ENCODE measurements around the gene STK25. TPM values are rescaled to one million over a fixed set of nuclear protein-coding genes. Genes with fewer than 3 reads are reported as not detected.
"Not testable (repeated sequence)": the region's sequence is repeated elsewhere in the genome, so short reads cannot be mapped to it uniquely, and the experiment has no call there.

The STK25 gene
- total RNA-seq, 1 experiment from 2014 or later, result 159 TPM

GRCh38 chr2:241456546-241456945 is 51.8 kb downstream of the STK25 start:
- intact Hi-C loops (cut with micrococcal nuclease; ENCODE audit: unreplicated experiment), result no loop called here
- TF ChIP-seq, protein P1, sequence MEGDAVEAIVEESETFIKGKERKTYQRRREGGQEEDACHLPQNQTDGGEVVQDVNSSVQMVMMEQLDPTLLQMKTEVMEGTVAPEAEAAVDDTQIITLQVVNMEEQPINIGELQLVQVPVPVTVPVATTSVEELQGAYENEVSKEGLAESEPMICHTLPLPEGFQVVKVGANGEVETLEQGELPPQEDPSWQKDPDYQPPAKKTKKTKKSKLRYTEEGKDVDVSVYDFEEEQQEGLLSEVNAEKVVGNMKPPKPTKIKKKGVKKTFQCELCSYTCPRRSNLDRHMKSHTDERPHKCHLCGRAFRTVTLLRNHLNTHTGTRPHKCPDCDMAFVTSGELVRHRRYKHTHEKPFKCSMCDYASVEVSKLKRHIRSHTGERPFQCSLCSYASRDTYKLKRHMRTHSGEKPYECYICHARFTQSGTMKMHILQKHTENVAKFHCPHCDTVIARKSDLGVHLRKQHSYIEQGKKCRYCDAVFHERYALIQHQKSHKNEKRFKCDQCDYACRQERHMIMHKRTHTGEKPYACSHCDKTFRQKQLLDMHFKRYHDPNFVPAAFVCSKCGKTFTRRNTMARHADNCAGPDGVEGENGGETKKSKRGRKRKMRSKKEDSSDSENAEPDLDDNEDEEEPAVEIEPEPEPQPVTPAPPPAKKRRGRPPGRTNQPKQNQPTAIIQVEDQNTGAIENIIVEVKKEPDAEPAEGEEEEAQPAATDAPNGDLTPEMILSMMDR (IDR thresholded peaks at IDR 0.05; ENCODE audit: unreplicated experiment), result no peak
- no peaks in the 10 kb centered on the region for H3K4me1 Mint-ChIP-seq (ENCODE audit: low read depth, unreplicated experiment)
- peaks cover 9% of the 10 kb centered on the region for H3K36me3 Mint-ChIP-seq (ENCODE audit: insufficient read depth, unreplicated experiment)
- no peaks in the 10 kb centered on the region for H3K27me3 Mint-ChIP-seq (ENCODE audit: unreplicated experiment)
- DNase-seq, result no peak
- CTCF ChIA-PET, result no interaction called here
- BruUV-seq (replicated peaks), result no TSS peak
- no peak overlapping the region for H3K4me3 Mint-ChIP-seq (ENCODE audit: low read depth, unreplicated experiment)
- H3K9me3 Mint-ChIP-seq (ENCODE audit: low read depth, unreplicated experiment), result no peaks in the 10 kb centered on the region
- no peak overlapping the region for H3K27ac Mint-ChIP-seq (ENCODE audit: unreplicated experiment)

DNA sequence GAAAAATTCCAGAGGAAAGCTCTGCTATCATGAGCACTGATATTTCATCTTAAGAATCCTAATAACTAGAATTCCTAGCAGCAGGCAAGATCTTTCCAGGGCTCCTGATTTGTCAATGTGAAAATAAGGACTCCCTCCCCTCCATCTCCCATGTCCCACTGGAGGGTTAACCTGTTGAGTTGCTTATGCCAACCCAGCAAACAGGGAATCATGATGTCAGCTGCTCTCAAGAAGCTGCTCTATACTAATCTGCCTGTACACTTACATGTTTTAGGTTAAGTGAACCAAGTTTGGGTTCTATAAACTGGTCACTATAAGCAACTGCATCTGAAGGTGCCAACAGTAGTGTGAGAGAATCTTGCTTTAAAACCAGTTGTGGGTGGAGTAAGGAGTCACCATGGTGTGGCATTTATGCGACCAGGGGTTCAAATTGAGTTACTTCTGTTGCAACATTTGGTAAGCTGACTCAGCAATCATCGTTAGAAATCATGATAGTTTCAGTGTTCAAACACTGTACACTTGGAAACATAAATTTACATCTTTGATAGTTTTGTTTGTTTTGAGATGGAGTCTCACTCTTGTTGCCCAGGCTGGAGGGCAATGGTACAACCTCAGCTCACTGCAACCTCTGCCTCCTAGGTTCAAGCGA is 53.4 kb downstream of the STK25 start:
- Mint-ChIP-seq H3K4me1 (ENCODE audit: low read depth, unreplicated experiment) (no peaks in the 10 kb centered on the region), H3K27me3 (ENCODE audit: unreplicated experiment) (no peaks in the 10 kb centered on the region), H3K27ac (ENCODE audit: unreplicated experiment) (no peak overlapping the region), H3K36me3 (ENCODE audit: insufficient read depth, unreplicated experiment) (peaks cover 5% of the 10 kb centered on the region), H3K4me3 (ENCODE audit: low read depth, unreplicated experiment) (no peak overlapping the region), H3K9me3 (ENCODE audit: low read depth, unreplicated experiment) (no peaks in the 10 kb centered on the region)
- BruUV-seq (replicated peaks), result no TSS peak
- intact Hi-C loops (cut with micrococcal nuclease; ENCODE audit: unreplicated experiment), result no loop called here
- no peak for DNase-seq
- CTCF ChIA-PET, result no interaction called here
- TF ChIP-seq, protein P1 (IDR thresholded peaks at IDR 0.05; ENCODE audit: unreplicated experiment), result no peak

DNA sequence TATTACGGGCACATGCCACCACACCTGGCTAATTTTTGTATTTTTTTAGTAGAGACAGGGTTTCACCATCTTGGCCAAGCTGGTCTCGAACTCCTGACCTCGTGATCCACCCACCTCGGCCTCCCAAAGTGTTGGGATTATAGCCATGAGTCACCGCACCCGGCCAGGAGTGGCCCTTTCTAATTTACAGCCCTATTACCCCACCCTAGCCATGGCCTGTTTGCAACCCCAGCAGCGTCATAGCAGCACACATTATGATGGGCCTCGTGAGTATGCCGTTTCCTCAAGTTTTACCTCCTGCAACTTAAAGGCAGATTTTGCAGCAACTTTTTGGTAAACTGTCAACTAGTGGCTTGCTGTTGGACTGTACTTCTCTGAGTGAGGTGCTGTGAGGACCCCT is 54.5 kb downstream of the STK25 start:
- H3K4me3 Mint-ChIP-seq (ENCODE audit: low read depth, unreplicated experiment); DNase-seq; BruUV-seq (replicated peaks); H3K27ac Mint-ChIP-seq (ENCODE audit: unreplicated experiment); H3K9me3 Mint-ChIP-seq (ENCODE audit: low read depth, unreplicated experiment); H3K36me3 Mint-ChIP-seq (ENCODE audit: insufficient read depth, unreplicated experiment); CTCF ChIA-PET; intact Hi-C loops (cut with micrococcal nuclease; ENCODE audit: unreplicated experiment); H3K27me3 Mint-ChIP-seq (ENCODE audit: unreplicated experiment); H3K4me1 Mint-ChIP-seq (ENCODE audit: low read depth, unreplicated experiment): not testable (repeated sequence)

- BruUV-seq (replicated peaks), result no TSS peak
- DNase-seq, result no peak
- H3K27ac Mint-ChIP-seq (ENCODE audit: unreplicated experiment), result no peak overlapping the region
- CTCF ChIA-PET, result no interaction called here
- no peaks in the 10 kb centered on the region for H3K27me3 Mint-ChIP-seq (ENCODE audit: unreplicated experiment)
- intact Hi-C loops (cut with micrococcal nuclease; ENCODE audit: unreplicated experiment), result no loop called here
- H3K9me3 Mint-ChIP-seq (ENCODE audit: low read depth, unreplicated experiment), result no peaks in the 10 kb centered on the region
- no peaks in the 10 kb centered on the region for H3K4me1 Mint-ChIP-seq (ENCODE audit: low read depth, unreplicated experiment)
- no peak overlapping the region for H3K4me3 Mint-ChIP-seq (ENCODE audit: low read depth, unreplicated experiment)
- TF ChIP-seq, protein P1 (IDR thresholded peaks at IDR 0.05; ENCODE audit: unreplicated experiment), result no peak
- H3K36me3 Mint-ChIP-seq (ENCODE audit: insufficient read depth, unreplicated experiment), result peaks cover 15% of the 10 kb centered on the region
Measured at GRCh38 chr2:241451840-241452506, 56.4 kb downstream of the STK25 start.

GRCh38 chr2:241450092-241450491 is 58.3 kb downstream of the STK25 start:
- DNase-seq; H3K27me3 Mint-ChIP-seq (ENCODE audit: unreplicated experiment); BruUV-seq (replicated peaks); H3K27ac Mint-ChIP-seq (ENCODE audit: unreplicated experiment); H3K4me3 Mint-ChIP-seq (ENCODE audit: low read depth, unreplicated experiment); H3K4me1 Mint-ChIP-seq (ENCODE audit: low read depth, unreplicated experiment); H3K9me3 Mint-ChIP-seq (ENCODE audit: low read depth, unreplicated experiment); intact Hi-C loops (cut with micrococcal nuclease; ENCODE audit: unreplicated experiment): not testable (repeated sequence)
- H3K36me3 Mint-ChIP-seq (ENCODE audit: insufficient read depth, unreplicated experiment), result peaks cover 16% of the 10 kb centered on the region
- CTCF ChIA-PET, result interaction anchor here (0.6 kb wide), 1 partner anchor 16 kb away, joined by 3 read pairs; no protein-coding TSS in a partner anchor
